22Rv1 (cell line): Measurements from ENCODE around the gene POU2F3.

ENCODE experiments used
- CTCF ChIP-seq: fragments of 450-650 bp; IDR thresholded peaks from 2 replicates; pipeline ENCODE4 v1.5.1; 2017; ENCODE audit warnings: mild to moderate bottlenecking
- ZFX ChIP-seq: fragments of 450-650 bp; IDR thresholded peaks from 2 replicates; pipeline ENCODE4 v1.6.1; 2017; ENCODE audit warnings: antibody characterized with exemption, borderline replicate concordance

- no peak for TF ChIP-seq CTCF
- TF ChIP-seq ZFX = no peak
Measured at GRCh38 chr11:120327311-120327710, 87.4 kb downstream of the POU2F3 start.
